BJ (cell line): ENCODE measurements around the gene MORN4. TPM values are rescaled to one million over a fixed set of nuclear protein-coding genes. Genes with fewer than 3 reads are reported as not detected.

ENCODE experiments used
- CTCF ChIA-PET: fragments of 350-600 bp; formaldehyde crosslinking; extraction: SDS; loops from one replicate; lab custom pipeline; 2021; ENCODE audit warnings: antibody characterized with exemption, inconsistent platforms; lab: Yijun Ruan, JAX
- POLR2A ChIA-PET: fragments of 300-600 bp; sonication (Branson Sonifier 250); formaldehyde crosslinking; extraction: SDS; loops from one replicate; lab custom pipeline; 2021; ENCODE audit warnings: antibody characterized with exemption; lab: Charles Lee
- DNase-seq: peaks from one replicate; pipeline ENCODE4 v3.0.0-alpha.2; 2011; ENCODE audit warnings: low read depth
- H3K27me3 ChIP-seq: 2 replicates; pipeline ENCODE4 v1.6.0; 2011; ENCODE audit warnings: low read length; ENCODE audit not compliant: control insufficient read depth, insufficient read depth
- H3K36me3 ChIP-seq: 2 replicates; pipeline ENCODE4 v1.5.1; 2011; ENCODE audit warnings: low read length; ENCODE audit not compliant: control insufficient read depth, insufficient read depth
- H3K4me3 ChIP-seq: 2 replicates; pipeline ENCODE4 v1.5.1; 2011; ENCODE audit warnings: low read depth, mild to moderate bottlenecking, control low read depth, low read length
- polyA plus RNA-seq: library from polyadenylated mRNA; depleted of rRNA; stranded (reverse); fragments of >200 nt; gene quantifications from 2 replicates; pipeline ENCODE4 v1.2.3, GENCODE V29; 2011; rRNA removed
- TF ChIP-seq, protein P1 (sequence below): IDR thresholded peaks from 2 replicates; pipeline ENCODE4 v1.5.1; 2011; ENCODE audit warnings: low read depth, mild to moderate bottlenecking, control low read depth, inconsistent platforms, low read length, moderate library complexity; ENCODE audit not compliant: insufficient read depth

The MORN4 gene
- polyA plus RNA-seq, 1 experiment: 13.8 TPM

- DNase-seq: no peak
- POLR2A ChIA-PET: no interaction called here
- CTCF ChIA-PET: interaction anchor here (0.6 to 2.8 kb wide), 7 partner anchors 8 to 47 kb away, joined by 3 to 14 read pairs (median 4); no protein-coding TSS in a partner anchor
- H3K4me3 ChIP-seq: no peak overlapping the region
- peaks cover 7% of the 10 kb centered on the region for H3K36me3 ChIP-seq
- TF ChIP-seq, protein P1, sequence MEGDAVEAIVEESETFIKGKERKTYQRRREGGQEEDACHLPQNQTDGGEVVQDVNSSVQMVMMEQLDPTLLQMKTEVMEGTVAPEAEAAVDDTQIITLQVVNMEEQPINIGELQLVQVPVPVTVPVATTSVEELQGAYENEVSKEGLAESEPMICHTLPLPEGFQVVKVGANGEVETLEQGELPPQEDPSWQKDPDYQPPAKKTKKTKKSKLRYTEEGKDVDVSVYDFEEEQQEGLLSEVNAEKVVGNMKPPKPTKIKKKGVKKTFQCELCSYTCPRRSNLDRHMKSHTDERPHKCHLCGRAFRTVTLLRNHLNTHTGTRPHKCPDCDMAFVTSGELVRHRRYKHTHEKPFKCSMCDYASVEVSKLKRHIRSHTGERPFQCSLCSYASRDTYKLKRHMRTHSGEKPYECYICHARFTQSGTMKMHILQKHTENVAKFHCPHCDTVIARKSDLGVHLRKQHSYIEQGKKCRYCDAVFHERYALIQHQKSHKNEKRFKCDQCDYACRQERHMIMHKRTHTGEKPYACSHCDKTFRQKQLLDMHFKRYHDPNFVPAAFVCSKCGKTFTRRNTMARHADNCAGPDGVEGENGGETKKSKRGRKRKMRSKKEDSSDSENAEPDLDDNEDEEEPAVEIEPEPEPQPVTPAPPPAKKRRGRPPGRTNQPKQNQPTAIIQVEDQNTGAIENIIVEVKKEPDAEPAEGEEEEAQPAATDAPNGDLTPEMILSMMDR: no peak
- H3K27me3 ChIP-seq: no peaks in the 10 kb centered on the region
Observed at GRCh38 chr10:97564776-97565175, 68.5 kb downstream of the MORN4 start.

Other genes starting within 250 kb of the MORN4 start
- gene RRP12, start 232.2 kb downstream of the MORN4 start, polyA plus RNA-seq: 9.3 and 16.3 TPM in 2 replicates
- gene PGAM1, start 207.3 kb downstream of the MORN4 start, polyA plus RNA-seq: 528 and 710 TPM in 2 replicates
- 49.4 and 58.9 TPM in 2 replicates for gene EXOSC1, start 187.5 kb downstream of the MORN4 start, polyA plus RNA-seq
- 89.3 and 101 TPM in 2 replicates for gene ZDHHC16, start 187.3 kb downstream of the MORN4 start, polyA plus RNA-seq
- gene MMS19, start 135.1 kb downstream of the MORN4 start, polyA plus RNA-seq: 71.1 and 97.5 TPM in 2 replicates
- 22.7 and 39.0 TPM in 2 replicates for gene UBTD1, start 134.6 kb downstream of the MORN4 start, polyA plus RNA-seq
- 0.16 and 0.37 TPM in 2 replicates for gene ANKRD2, start 60.7 kb downstream of the MORN4 start, polyA plus RNA-seq
- gene HOGA1, start 49.1 kb downstream of the MORN4 start, polyA plus RNA-seq: 0.17 and 0.23 TPM in 2 replicates
- gene C10orf62, start 43.8 kb downstream of the MORN4 start, polyA plus RNA-seq: not detected in 2 replicates
- 29.3 and 34.6 TPM in 2 replicates for gene PI4K2A, start 7.2 kb upstream of the MORN4 start, polyA plus RNA-seq
- 32.4 and 32.7 TPM in 2 replicates for gene AVPI1, start 53.7 kb upstream of the MORN4 start, polyA plus RNA-seq
- 63.9 and 79.4 TPM in 2 replicates for gene MARVELD1, start 80.2 kb upstream of the MORN4 start, polyA plus RNA-seq
- 16.1 and 22.9 TPM in 2 replicates for gene ZFYVE27, start 103.6 kb upstream of the MORN4 start, polyA plus RNA-seq
- not detected in 2 replicates for gene SFRP5, start 138.5 kb upstream of the MORN4 start, polyA plus RNA-seq
- 0.01 TPM in 1 of 2 replicates, not detected in the other for gene GOLGA7B, start 216.3 kb upstream of the MORN4 start, polyA plus RNA-seq